Lower leg skin (tissue), 4 donors: ENCODE results near the gene EFCAB6. TPM values are rescaled to one million over a fixed set of nuclear protein-coding genes. Genes with fewer than 3 reads are reported as not detected.

Source experiments
- DNase-seq, 2 donors: peaks; one replicate each; pipeline ENCODE4 v3.0.0-alpha.2; 2019; ENCODE audit warnings: low spot score in 2 of 2
- H3K4me3 ChIP-seq: fragments of 200-600 bp; sonication (generic); 2 replicates; pipeline ENCODE4 v1.5.1; 2017; ENCODE audit warnings: mild to moderate bottlenecking, low read depth; ENCODE audit not compliant: poor library complexity, severe bottlenecking
- CTCF ChIP-seq, 3 donors: fragments of 450-650 bp; IDR thresholded peaks; one replicate each; pipeline ENCODE4 v1.5.1; 2016; ENCODE audit warnings: antibody characterized with exemption in 3 of 3, mild to moderate bottlenecking in 3 of 3, moderate library complexity in 2 of 3
- POLR2A ChIP-seq, 2 donors: fragments of 450-650 bp; IDR thresholded peaks; one replicate each; pipeline ENCODE4 v1.6.1; 2016 to 2017; ENCODE audit warnings: antibody characterized with exemption in 2 of 2, mild to moderate bottlenecking in 1 of 2, moderate library complexity in 1 of 2
- WGBS, 2 donors: methylation state at CpG; one replicate each; pipeline ENCODE4 v1.1.5; 2018; 5-methylcytosine and 5-hydroxymethylcytosine counted together
- intact Hi-C: fragments of 100-400 bp; cut with DNase I; formaldehyde crosslinking; loops from one replicate; pipeline ENCODE4 v1.15.0; 2023; ENCODE audit warnings: low total_unique reads
- total RNA-seq, 4 donors: library from RNA; depleted of rRNA; stranded (reverse); fragments of >200 nt; gene quantifications; one replicate each; pipeline ENCODE4 v1.1.0, GENCODE V29; 2016

Gene EFCAB6
- total RNA-seq, 4 donors from 2014 or later = 0.44 to 4.2 (median 1.8) TPM

GRCh38 chr22:43854121-43854785, 42.1 kb upstream of the EFCAB6 start:
- peak in 1 of 2 donors; percentile 72 for DNase-seq
- intact Hi-C loops = no loop called here
- TF ChIP-seq POLR2A (IDR thresholded peaks at IDR 0.05) = no peak
- TF ChIP-seq CTCF (IDR thresholded peaks at IDR 0.05) = no peak
- 75 to 81% methylated on average over 13 to 14 of the region's 14 CpGs for WGBS, 2 donors
- H3K4me3 ChIP-seq = no peak overlapping the region

GRCh38 chr22:43853328-43853931, 41.3 kb upstream of the EFCAB6 start:
- 75 to 84% methylated on average over 6 to 9 of the region's 10 CpGs for WGBS, 2 donors
- no peak overlapping the region for H3K4me3 ChIP-seq
- intact Hi-C loops = no loop called here
- DNase-seq = peak in 1 of 2 donors; percentile 80
- TF ChIP-seq CTCF (IDR thresholded peaks at IDR 0.05) (no peak), POLR2A (IDR thresholded peaks at IDR 0.05) (no peak)

- DNase-seq = peak in 1 of 2 donors; percentile 79
- no peak overlapping the region for H3K4me3 ChIP-seq
- intact Hi-C loops = no loop called here
- WGBS, 2 donors = 71 to 76% methylated on average over 19 of the region's 19 CpGs
- TF ChIP-seq POLR2A (IDR thresholded peaks at IDR 0.05) (no peak), CTCF (IDR thresholded peaks at IDR 0.05) (no peak)
Observed at GRCh38 chr22:43852573-43853327, 40.6 kb upstream of the EFCAB6 start.

GRCh38 chr22:43851979-43852307, 39.8 kb upstream of the EFCAB6 start:
- TF ChIP-seq POLR2A (IDR thresholded peaks at IDR 0.05) (no peak), CTCF (IDR thresholded peaks at IDR 0.05) (no peak)
- H3K4me3 ChIP-seq = no peak overlapping the region
- intact Hi-C loops = no loop called here
- 46 to 52% methylated on average over 3 of the region's 3 CpGs for WGBS, 2 donors
- no peak for DNase-seq

- intact Hi-C loops = no loop called here
- no peak overlapping the region for H3K4me3 ChIP-seq
- WGBS, 2 donors = 54 to 64% methylated on average over 12 to 13 of the region's 13 CpGs
- TF ChIP-seq POLR2A (IDR thresholded peaks at IDR 0.05) (no peak), CTCF (IDR thresholded peaks at IDR 0.05) (no peak)
- DNase-seq = peak in 1 of 2 donors; percentile 73
Observed at GRCh38 chr22:43851058-43851978, 39.2 kb upstream of the EFCAB6 start.
